Cardiac muscle cell (in vitro differentiated cells and primary cell): ENCODE measurements around the gene S100A16. TPM values are rescaled to one million over a fixed set of nuclear protein-coding genes. Genes with fewer than 3 reads are reported as not detected.

Source experiments
- DNase-seq, 2 donors: peaks; one replicate each; pipeline versions ENCODE4 v3.0.0 to v3.0.0-alpha.2; 2010 to 2017; ENCODE audit warnings: low read depth in 1 of 2, low spot score in 1 of 2
- H3K27ac ChIP-seq: fragments of 200-600 bp; sonication (generic); 2 replicates; pipeline ENCODE4 v1.5.1; 2016
- H3K27me3 ChIP-seq: fragments of 200-600 bp; sonication (generic); 2 replicates; pipeline ENCODE4 v1.6.0; 2016; ENCODE audit warnings: control low read depth
- H3K36me3 ChIP-seq: fragments of 200-600 bp; sonication (generic); 2 replicates; pipeline ENCODE4 v1.5.1; 2016; ENCODE audit warnings: control low read depth
- H3K4me1 ChIP-seq: fragments of 200-600 bp; sonication (generic); 2 replicates; pipeline ENCODE4 v1.8.1; 2017; ENCODE audit warnings: low read depth, mild to moderate bottlenecking, mixed run types
- H3K4me3 ChIP-seq: fragments of 200-600 bp; sonication (generic); 2 replicates; pipeline ENCODE4 v1.5.1; 2016; ENCODE audit warnings: mild to moderate bottlenecking
- H3K9me3 ChIP-seq: fragments of 200-600 bp; sonication (generic); 2 replicates; pipeline ENCODE4 v1.5.1; 2017; ENCODE audit warnings: low read depth, mild to moderate bottlenecking, control low read depth
- polyA plus RNA-seq: library from polyadenylated mRNA; unstranded; fragments of >200 nt; fragmentation: Nextera tagmentation; extraction: Ambion mirVana; gene quantifications from 2 replicates; pipeline ENCODE4 v1.2.1, GENCODE V29; 2016
- total RNA-seq: library from RNA; depleted of rRNA; stranded (reverse); fragments of >200 nt; gene quantifications from 2 replicates; pipeline ENCODE4 v1.2.3, GENCODE V29; 2016
- TF ChIP-seq, protein P1 (sequence below): IDR thresholded peaks from 2 replicates; pipeline ENCODE4 v1.5.1; 2012; ENCODE audit warnings: low read depth, mild to moderate bottlenecking, low read length

The S100A16 gene
- total and polyA plus RNA-seq, 2 experiments from 2014 or later = 59.7 to 110 TPM

DNA sequence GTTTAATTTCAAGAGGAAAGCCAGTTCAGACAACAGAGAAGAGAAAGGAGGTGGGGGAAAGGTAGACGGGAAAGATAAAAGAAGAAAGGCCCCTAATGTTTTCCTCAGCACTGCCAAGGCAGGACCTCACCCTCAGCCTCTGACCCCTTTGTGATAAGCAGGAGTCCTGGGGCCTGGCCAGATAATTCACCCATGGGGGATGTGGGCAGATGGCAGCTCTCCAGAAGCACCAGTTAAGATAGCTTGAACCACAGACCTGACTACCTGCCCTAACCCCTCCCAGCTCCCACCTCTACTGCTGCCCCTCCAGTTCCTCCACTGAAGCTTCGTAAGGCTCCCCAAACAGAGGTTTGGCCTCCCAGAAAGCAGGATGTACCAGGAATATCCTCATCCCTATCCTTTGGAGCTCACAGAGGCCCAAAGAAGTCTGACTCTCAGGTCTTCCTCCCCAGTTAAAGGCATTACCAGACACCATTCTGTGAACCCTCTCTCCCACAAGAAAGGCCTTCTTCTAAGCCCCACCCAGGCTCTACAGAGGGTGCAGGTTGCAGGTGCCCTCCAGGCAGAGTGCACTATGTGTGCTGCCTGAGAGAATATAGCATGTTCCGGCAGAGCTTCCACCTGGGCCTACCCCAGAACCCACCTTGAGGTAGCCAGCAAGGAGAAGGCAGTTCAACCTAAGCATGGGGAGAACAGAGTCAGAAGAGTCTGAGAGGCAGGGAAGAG, 36.4 kb upstream of the S100A16 start:
- Histone ChIP-seq H3K4me3 (no peak overlapping the region), H3K27ac (peak overlapping the region; percentile 77), H3K27me3 (no peaks in the 10 kb centered on the region), H3K36me3 (peaks cover 16% of the 10 kb centered on the region), H3K9me3 (no peaks in the 10 kb centered on the region), H3K4me1 (no peaks in the 10 kb centered on the region)
- no peak for DNase-seq
- TF ChIP-seq, protein P1, sequence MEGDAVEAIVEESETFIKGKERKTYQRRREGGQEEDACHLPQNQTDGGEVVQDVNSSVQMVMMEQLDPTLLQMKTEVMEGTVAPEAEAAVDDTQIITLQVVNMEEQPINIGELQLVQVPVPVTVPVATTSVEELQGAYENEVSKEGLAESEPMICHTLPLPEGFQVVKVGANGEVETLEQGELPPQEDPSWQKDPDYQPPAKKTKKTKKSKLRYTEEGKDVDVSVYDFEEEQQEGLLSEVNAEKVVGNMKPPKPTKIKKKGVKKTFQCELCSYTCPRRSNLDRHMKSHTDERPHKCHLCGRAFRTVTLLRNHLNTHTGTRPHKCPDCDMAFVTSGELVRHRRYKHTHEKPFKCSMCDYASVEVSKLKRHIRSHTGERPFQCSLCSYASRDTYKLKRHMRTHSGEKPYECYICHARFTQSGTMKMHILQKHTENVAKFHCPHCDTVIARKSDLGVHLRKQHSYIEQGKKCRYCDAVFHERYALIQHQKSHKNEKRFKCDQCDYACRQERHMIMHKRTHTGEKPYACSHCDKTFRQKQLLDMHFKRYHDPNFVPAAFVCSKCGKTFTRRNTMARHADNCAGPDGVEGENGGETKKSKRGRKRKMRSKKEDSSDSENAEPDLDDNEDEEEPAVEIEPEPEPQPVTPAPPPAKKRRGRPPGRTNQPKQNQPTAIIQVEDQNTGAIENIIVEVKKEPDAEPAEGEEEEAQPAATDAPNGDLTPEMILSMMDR = no peak

DNA sequence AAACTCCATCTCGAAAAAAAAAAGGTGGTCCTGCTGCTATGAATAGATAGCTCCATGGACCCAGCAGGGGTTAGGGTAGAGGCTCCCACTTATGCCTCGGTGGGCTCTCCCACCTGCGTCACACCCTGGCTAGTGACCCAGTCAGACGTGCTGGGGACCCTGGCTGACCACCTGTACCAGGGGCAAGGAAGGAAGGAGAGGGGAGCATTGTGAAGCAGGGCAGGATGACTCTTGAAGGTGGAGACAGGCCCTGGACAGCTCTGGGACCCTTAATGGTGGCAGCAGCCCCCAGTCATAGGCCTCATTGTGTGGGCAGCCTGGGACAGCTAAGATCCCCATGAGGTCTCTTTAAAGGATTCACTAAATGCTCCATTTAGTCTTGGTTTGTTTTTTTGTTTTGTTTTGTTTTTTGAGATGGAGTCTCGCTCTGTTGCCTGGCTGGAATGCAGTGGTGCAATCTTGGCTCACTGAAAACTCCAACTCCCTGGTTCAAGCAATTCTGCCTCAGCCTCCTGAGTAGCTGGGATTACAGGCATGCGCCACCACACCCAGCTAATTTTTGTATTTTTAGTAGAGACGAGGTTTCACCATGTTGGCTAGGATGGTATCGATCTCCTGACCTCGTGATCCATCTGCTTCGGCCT, 35.2 kb upstream of the S100A16 start:
- Histone ChIP-seq H3K4me1 (no peaks in the 10 kb centered on the region), H3K27me3 (no peaks in the 10 kb centered on the region), H3K27ac (peak overlapping the region; percentile 77), H3K9me3 (no peaks in the 10 kb centered on the region), H3K36me3 (peaks cover 27% of the 10 kb centered on the region), H3K4me3 (no peak overlapping the region)
- TF ChIP-seq, protein P1 = no peak
- no peak for DNase-seq

DNA sequence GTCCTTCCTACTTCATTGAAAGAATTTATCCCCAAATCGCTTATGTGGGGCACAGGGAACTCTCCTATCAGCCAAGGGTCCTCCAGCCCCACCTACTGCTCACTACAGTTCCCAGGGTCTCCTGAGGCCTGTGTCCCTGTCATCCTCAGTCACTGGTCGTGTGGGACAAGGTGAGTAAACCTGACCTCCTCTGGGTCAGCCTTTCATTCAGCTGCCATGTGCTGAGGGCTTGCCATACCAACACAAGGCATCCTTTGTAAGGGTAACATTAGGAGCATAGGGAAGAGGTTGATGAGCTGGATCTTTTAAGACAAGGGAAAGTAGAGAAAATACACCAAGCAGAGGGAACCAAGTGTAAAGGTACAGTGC, 34.4 kb upstream of the S100A16 start:
- no peaks in the 10 kb centered on the region for H3K9me3 ChIP-seq
- H3K4me1 ChIP-seq = no peaks in the 10 kb centered on the region
- no peaks in the 10 kb centered on the region for H3K27me3 ChIP-seq
- DNase-seq = no peak
- H3K36me3 ChIP-seq = peaks cover 34% of the 10 kb centered on the region
- TF ChIP-seq, protein P1 = no peak
- peak overlapping the region; percentile 77 for H3K27ac ChIP-seq
- H3K4me3 ChIP-seq = no peak overlapping the region

DNA sequence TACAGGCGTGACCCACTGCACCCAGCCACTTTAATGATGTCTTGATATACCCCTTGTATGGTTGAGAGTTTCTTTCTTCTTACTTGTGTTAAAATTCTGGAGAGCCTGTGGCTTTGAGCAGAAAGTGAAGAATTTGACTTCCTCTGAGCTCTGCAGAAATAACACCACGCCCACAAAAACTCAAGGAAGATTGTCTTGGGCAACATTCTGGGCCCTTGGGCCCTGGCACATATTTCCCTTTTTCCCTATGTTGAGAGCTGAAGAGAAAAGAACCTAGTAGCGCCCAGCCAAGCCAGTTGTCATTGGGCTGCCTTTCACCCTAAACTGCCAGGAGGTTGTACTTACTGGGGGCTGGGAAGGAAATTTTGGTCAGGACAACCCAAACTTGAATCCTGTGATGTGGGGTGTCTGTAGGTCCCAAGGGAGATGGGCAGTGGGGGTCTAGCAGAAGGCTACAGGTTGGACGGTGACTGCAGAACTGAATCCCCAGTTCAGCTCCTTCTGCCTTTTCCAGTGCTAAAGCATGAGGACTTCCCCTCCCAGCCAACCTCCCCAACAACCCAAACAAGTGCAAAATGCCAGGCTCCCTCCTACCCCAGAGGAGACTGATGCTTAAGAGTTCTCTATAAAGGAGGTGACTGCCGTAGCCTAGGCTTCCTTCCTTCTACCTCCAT, 33.9 kb upstream of the S100A16 start:
- Histone ChIP-seq H3K27ac (peak overlapping the region; percentile 77), H3K36me3 (peaks cover 40% of the 10 kb centered on the region), H3K4me1 (no peaks in the 10 kb centered on the region), H3K27me3 (no peaks in the 10 kb centered on the region), H3K4me3 (no peak overlapping the region), H3K9me3 (no peaks in the 10 kb centered on the region)
- TF ChIP-seq, protein P1 = no peak
- no peak for DNase-seq

DNA sequence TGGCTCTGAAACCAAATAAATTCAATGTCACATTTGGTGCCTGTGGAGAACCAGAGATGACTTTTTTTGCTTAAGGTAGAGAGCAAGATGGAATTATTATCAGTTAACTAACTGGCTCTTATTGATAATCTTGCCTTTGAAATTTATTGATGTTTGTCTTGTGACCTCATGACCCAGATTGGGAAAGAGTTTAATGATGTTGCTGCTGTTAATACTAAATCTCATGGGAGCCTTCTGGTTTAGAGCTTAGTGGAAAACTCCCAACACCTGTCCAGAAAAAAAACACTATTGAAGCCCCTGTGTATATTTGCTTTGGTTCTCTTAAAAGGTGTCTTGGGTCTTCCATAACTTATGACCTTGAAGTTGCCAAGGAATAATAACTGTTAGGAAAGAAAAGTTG, 30.9 kb upstream of the S100A16 start:
- TF ChIP-seq, protein P1 = no peak
- no peak for DNase-seq
- Histone ChIP-seq H3K4me3 (no peak overlapping the region), H3K27ac (peak overlapping the region; percentile 49), H3K9me3 (no peaks in the 10 kb centered on the region), H3K4me1 (no peaks in the 10 kb centered on the region), H3K27me3 (no peaks in the 10 kb centered on the region), H3K36me3 (peaks cover 68% of the 10 kb centered on the region)
